Gastroesophageal sphincter (tissue), 3 donors: ENCODE measurements around the gene BCL2.

Experiments used
- EP300 ChIP-seq: sonication (generic); formaldehyde crosslinking; IDR thresholded peaks from one replicate; pipeline ENCODE4 v1.6.1; 2017; ENCODE audit warnings: antibody characterized with exemption, mild to moderate bottlenecking
- POLR2A ChIP-seq, 2 donors: fragments of 450-650 bp; IDR thresholded peaks; one replicate each; pipeline ENCODE4 v1.6.1; 2017; ENCODE audit warnings: antibody characterized with exemption in 2 of 2, mild to moderate bottlenecking in 2 of 2, moderate library complexity in 1 of 2
- POLR2AphosphoS5 ChIP-seq: sonication (generic); formaldehyde crosslinking; IDR thresholded peaks from one replicate; pipeline ENCODE4 v1.6.1; 2017; ENCODE audit warnings: antibody characterized with exemption
- TF ChIP-seq, protein P1 (sequence below), 4 experiments: fragments of 200-600 bp in 2 of 4; fragments of 450-650 bp in 2 of 4; sonication (generic) in 1 of 4; IDR thresholded peaks; one replicate each; pipeline ENCODE4 v1.5.1; 2017 to 2019; ENCODE audit warnings: antibody characterized with exemption in 4 of 4, mild to moderate bottlenecking in 2 of 4, moderate library complexity in 2 of 4

DNA sequence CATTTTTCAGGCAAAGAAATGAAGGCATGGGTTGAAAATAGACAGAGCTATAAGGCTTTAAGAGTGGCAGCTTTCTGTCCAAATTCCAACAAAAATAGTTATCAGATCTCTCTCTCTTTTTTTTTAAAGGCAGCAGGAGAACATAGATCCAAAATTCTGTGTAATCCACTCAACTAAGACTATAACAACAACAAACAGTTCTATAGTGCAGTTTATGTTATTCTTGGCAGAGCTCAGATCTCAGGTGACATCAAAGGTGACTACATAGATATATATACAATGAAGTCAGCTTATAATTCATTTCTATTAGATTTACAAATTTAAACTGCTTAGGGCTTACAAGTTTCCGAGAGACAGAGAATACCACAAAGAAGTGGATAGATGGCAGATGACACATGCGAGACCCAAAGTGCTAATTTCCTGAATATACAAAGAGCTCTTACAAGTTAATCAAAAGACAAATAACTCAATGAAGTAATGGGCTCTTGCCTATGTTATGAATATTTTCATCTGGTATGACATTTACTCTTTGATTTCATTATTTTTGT, 223.2 kb downstream of the BCL2 start:
- TF ChIP-seq POLR2A (IDR thresholded peaks at IDR 0.05) (no peak), EP300 (no peak), POLR2AphosphoS5 (no peak)
- TF ChIP-seq, protein P1, sequence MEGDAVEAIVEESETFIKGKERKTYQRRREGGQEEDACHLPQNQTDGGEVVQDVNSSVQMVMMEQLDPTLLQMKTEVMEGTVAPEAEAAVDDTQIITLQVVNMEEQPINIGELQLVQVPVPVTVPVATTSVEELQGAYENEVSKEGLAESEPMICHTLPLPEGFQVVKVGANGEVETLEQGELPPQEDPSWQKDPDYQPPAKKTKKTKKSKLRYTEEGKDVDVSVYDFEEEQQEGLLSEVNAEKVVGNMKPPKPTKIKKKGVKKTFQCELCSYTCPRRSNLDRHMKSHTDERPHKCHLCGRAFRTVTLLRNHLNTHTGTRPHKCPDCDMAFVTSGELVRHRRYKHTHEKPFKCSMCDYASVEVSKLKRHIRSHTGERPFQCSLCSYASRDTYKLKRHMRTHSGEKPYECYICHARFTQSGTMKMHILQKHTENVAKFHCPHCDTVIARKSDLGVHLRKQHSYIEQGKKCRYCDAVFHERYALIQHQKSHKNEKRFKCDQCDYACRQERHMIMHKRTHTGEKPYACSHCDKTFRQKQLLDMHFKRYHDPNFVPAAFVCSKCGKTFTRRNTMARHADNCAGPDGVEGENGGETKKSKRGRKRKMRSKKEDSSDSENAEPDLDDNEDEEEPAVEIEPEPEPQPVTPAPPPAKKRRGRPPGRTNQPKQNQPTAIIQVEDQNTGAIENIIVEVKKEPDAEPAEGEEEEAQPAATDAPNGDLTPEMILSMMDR (IDR thresholded peaks at IDR 0.05), result no peak
